Activated CD4-positive, CD25-positive, alpha-beta regulatory T cell (primary cell): Measurements from ENCODE around the gene MYO1H.

Experiments used
- DNase-seq, 4 experiments: peaks; one replicate each; lab custom pipeline; 2025; lab: John Stamatoyannopoulos, UW

Gene MYO1H

DNA sequence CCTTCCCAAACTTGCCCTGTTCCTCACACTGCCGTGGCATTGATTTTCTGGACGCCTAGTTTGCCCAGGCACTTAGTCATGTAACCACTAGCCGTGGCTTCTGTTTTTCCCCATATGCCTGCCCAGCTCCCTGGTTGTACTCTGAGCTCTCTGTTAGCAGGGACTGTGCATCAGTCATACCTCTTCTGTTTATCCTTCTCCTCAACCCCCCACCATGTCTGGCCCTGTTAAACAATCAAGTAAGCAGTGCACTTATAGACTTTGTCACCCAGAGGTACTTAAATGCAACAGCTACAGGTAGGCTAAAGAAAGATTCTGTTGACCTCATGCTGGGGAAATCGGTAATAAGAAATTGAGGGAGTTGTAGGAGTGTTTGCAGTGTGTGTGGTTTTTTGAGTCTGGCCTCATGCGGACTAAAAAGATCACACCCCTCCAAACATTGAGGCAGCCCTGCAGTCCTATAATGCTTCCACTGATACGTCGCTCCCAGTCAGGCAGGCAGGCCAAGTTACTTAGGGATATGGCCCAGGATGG, 146.7 kb downstream of the MYO1H start:
- no peak for DNase-seq

DNA sequence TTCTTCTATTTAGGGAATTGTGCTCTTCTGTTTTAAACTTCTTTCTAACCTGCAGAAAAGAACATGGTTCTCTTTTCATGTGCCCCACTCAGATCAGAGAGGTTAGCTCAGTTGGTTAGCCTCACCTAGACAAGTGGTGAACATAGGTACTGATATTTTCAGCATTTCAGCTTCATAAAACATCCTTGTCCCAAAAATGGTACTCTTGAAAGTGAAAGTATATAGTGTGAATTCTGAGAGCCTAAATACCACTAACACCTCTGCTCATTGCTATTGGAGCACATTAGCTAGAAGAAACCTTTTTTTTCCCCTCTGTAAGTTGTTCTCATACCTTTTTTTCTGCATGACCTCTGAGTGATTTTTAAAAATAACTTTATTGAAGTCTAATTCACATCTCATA, 147.3 kb downstream of the MYO1H start:
- DNase-seq = no peak

DNA sequence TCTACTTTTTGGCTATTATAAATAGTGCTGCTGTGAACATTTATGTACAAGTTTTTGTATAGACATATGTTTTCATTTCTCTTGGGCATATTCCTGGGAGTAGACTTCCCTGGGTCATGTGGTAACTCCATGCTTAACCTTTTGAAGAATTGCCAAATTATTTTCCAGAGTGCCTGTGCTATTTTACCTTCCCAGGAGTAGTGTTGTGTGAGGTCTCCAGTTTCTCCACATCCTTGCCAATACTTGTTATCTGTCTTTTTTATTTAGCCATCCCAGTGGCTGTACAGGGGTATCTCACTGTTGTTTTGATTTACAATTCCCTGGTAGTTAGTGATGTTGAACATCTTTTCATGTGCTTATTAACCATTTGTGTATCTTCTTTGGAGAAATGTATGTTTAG, 148.6 kb downstream of the MYO1H start:
- DNase-seq = no peak

DNA sequence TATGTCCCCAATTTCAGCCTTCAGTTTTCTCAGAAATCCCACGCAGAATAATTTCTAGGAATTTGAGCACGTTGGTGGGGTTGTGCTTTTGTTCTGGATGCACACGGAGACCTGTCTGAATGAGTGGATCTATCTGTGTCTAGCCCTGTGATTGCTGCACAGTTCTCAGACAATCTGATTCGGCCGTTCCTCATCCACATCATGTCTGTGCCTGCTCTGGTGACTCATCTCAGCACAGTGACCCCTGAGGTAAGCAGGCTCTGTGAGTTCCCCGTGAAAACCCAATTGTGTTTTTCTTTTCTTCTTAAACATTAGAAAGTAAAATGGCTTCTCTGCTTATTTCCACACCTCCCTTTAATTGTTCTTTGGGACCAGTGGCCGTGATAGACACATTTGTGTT, 150.0 kb downstream of the MYO1H start:
- no peak for DNase-seq
